Measurements from ENCODE around the gene RMND5B. TPM values are rescaled to one million over a fixed set of nuclear protein-coding genes. Genes with fewer than 3 reads are reported as not detected.
A peak's percentile ranks its signal among the peaks of the same experiment; 100 is the strongest.

RMND5B gene
- total RNA-seq, 1 donor from 2014 or later = 51.6 TPM

DNA sequence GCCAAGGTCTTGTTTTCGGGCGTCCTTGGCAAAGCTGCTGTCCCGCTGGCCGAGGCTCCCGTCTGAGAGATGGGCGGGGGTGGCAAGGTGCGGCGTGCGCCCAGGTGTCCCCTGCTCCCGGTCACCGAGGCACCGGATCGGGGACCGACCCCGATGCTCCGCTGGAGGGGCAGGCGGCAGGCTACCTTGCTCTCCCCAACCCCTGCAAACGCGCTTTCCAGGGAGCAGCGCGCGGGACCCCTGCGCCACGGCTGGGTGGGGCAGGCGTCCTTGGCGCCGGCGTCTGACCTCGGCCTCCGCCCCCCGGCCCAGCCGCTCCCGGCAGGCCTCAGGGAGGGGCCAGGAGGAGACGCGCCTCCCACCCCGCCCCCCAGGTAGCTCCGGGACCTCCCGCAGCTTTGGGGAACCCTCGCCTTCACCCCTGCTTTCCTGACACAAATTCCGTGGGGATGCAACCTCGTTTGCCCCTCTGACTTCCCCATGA is 16.9 kb upstream of the RMND5B start:
- DNase-seq (ENCODE audit: extremely low spot score in 2 of 2) = no peak
- H3K4me1 ChIP-seq = peaks cover 31% of the 10 kb centered on the region
- no peaks in the 10 kb centered on the region for H3K9me3 ChIP-seq
- H3K27me3 ChIP-seq = no peaks in the 10 kb centered on the region
- intact Hi-C loops (cut with DNase I) = no loop called here
- no peak for TF ChIP-seq POLR2AphosphoS5 (IDR thresholded peaks at IDR 0.05; ENCODE audit: insufficient read depth in 1 of 2, low read depth in 1 of 2)
- TF ChIP-seq POLR2A (IDR thresholded peaks at IDR 0.05) = no peak
- no peak for TF ChIP-seq CTCF (IDR thresholded peaks at IDR 0.05)
- H3K27ac ChIP-seq = no peak overlapping the region
- H3K4me3 ChIP-seq = peak overlapping the region; percentile 40 to 56
- H3K36me3 ChIP-seq = no peaks in the 10 kb centered on the region

DNA sequence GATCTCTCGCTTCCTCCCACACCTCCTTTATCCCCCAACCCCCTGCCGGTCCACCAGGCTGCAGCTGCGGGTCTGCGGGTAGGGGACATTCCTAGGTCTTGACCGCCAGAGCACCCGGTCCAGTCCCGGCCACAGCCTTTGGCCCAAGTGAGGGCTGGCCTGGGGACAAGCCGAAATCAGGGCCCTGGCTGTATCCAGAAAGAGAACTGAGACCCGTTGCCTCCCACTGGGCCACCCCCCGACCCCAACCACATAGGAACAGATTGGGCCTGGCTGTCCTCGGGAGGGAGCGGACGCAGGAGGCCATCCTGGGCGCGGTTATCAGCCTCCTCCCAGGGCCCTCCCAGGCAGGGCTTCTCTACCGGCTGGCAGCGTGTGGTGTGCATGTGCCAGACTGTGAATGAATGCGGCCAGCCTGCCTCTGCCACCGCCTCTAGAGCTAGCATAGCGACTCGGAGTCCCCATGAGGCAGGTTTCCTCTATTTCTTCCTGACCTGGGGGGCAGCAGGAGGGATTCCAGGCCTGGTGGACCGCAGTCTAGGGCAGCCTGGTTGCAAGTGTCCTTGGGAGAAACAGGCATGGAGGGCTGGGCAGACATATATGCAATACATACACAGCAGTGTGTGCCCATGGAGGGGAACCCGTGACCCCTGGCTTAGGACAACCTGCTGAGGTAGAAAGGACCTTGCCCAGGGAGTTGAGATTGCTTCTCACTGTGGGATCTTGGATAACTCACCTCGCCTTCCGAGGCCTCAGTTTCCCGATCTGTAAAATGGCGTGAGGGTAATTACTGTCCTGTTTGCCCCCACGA is 16.3 kb upstream of the RMND5B start:
- no peak for DNase-seq (ENCODE audit: extremely low spot score in 2 of 2)
- no peak overlapping the region for H3K27ac ChIP-seq
- intact Hi-C loops (cut with DNase I) = no loop called here
- peaks cover 30% of the 10 kb centered on the region for H3K4me1 ChIP-seq
- no peaks in the 10 kb centered on the region for H3K36me3 ChIP-seq
- H3K27me3 ChIP-seq = no peaks in the 10 kb centered on the region
- peak overlapping the region; percentile 40 to 56 for H3K4me3 ChIP-seq
- TF ChIP-seq CTCF (IDR thresholded peaks at IDR 0.05) = no peak
- no peak for TF ChIP-seq POLR2AphosphoS5 (IDR thresholded peaks at IDR 0.05; ENCODE audit: insufficient read depth in 1 of 2, low read depth in 1 of 2)
- TF ChIP-seq POLR2A (IDR thresholded peaks at IDR 0.05) = no peak
- H3K9me3 ChIP-seq = no peaks in the 10 kb centered on the region

GRCh38 chr5:178115136-178115813 is 15.5 kb upstream of the RMND5B start:
- no peak for DNase-seq (ENCODE audit: extremely low spot score in 2 of 2)
- Histone ChIP-seq H3K36me3 (no peaks in the 10 kb centered on the region), H3K4me3 (peak overlapping the region in 1 of 2 donors; percentile 40), H3K27me3 (no peaks in the 10 kb centered on the region), H3K4me1 (peaks cover 30% of the 10 kb centered on the region), H3K9me3 (no peaks in the 10 kb centered on the region), H3K27ac (no peak overlapping the region)
- no peak for TF ChIP-seq POLR2AphosphoS5 (IDR thresholded peaks at IDR 0.05; ENCODE audit: insufficient read depth in 1 of 2, low read depth in 1 of 2)
- TF ChIP-seq CTCF (IDR thresholded peaks at IDR 0.05) = no peak
- no peak for TF ChIP-seq POLR2A (IDR thresholded peaks at IDR 0.05)
- intact Hi-C loops (cut with DNase I) = no loop called here

- Histone ChIP-seq H3K36me3 (no peaks in the 10 kb centered on the region), H3K4me3 (no peak overlapping the region), H3K27me3 (no peaks in the 10 kb centered on the region), H3K4me1 (peaks cover 30% of the 10 kb centered on the region), H3K9me3 (no peaks in the 10 kb centered on the region), H3K27ac (no peak overlapping the region)
- TF ChIP-seq CTCF (IDR thresholded peaks at IDR 0.05) = no peak
- no peak for TF ChIP-seq POLR2AphosphoS5 (IDR thresholded peaks at IDR 0.05; ENCODE audit: insufficient read depth in 1 of 2, low read depth in 1 of 2)
- TF ChIP-seq POLR2A (IDR thresholded peaks at IDR 0.05) = no peak
- intact Hi-C loops (cut with DNase I) = no loop called here
- no peak for DNase-seq (ENCODE audit: extremely low spot score in 2 of 2)
Observed at GRCh38 chr5:178115814-178116142, 15.0 kb upstream of the RMND5B start.

All from vagina (tissue), 2 donors.